GM18508 (cell line): ENCODE data around the gene PXDN.
"Not testable (repeated sequence)": the region's sequence is repeated elsewhere in the genome, so short reads cannot be mapped to it uniquely, and the experiment has no call there.

Experiments used
- ATAC-seq: cut with Tn5 transposase; IDR thresholded peaks from one replicate; pipeline ENCODE4 v1.9.1; 2021; ENCODE audit warnings: moderate number of reproducible peaks; ENCODE audit not compliant: insufficient read depth, unreplicated experiment

PXDN gene

GRCh38 chr2:1687254-1687653 lies 57.1 kb downstream of the PXDN start:
- no peak for ATAC-seq

- ATAC-seq: no peak
Observed at GRCh38 chr2:1686784-1687105, 57.6 kb downstream of the PXDN start.

- no peak for ATAC-seq
Observed at GRCh38 chr2:1685957-1686783, 58.1 kb downstream of the PXDN start.

- ATAC-seq: no peak
Observed at GRCh38 chr2:1685078-1685956, 59.0 kb downstream of the PXDN start.

- no peak for ATAC-seq
Observed at GRCh38 chr2:1683297-1683696, 61.0 kb downstream of the PXDN start.

- no peak for ATAC-seq
Observed at GRCh38 chr2:1682181-1682440, 62.2 kb downstream of the PXDN start.

GRCh38 chr2:1681323-1682180 lies 62.8 kb downstream of the PXDN start:
- no peak for ATAC-seq

- ATAC-seq: no peak
Observed at GRCh38 chr2:1681017-1681318, 63.3 kb downstream of the PXDN start.

GRCh38 chr2:1680222-1681016 lies 63.9 kb downstream of the PXDN start:
- ATAC-seq: no peak

- not testable (repeated sequence) for ATAC-seq
Observed at GRCh38 chr2:1679488-1680039, 64.8 kb downstream of the PXDN start.

GRCh38 chr2:1679065-1679464 lies 65.2 kb downstream of the PXDN start:
- ATAC-seq: not testable (repeated sequence)

GRCh38 chr2:1678609-1679008 lies 65.7 kb downstream of the PXDN start:
- no peak for ATAC-seq

- ATAC-seq: no peak
Observed at GRCh38 chr2:1677821-1678165, 66.5 kb downstream of the PXDN start.

- ATAC-seq: no peak
Observed at GRCh38 chr2:1676913-1677820, 67.1 kb downstream of the PXDN start.

GRCh38 chr2:1676091-1676912 lies 68.0 kb downstream of the PXDN start:
- ATAC-seq: no peak

GRCh38 chr2:1675633-1676032 lies 68.7 kb downstream of the PXDN start:
- ATAC-seq: no peak

GRCh38 chr2:1674766-1675397 lies 69.4 kb downstream of the PXDN start:
- ATAC-seq: no peak

- ATAC-seq: no peak
Observed at GRCh38 chr2:1674276-1674675, 70.0 kb downstream of the PXDN start.
